SH-SY5Y (cell line): ENCODE data around the gene LYRM2.

Experiments
- GATA2 ChIP-seq: IDR thresholded peaks from 2 replicates; pipeline ENCODE4 v1.6.1; 2011; ENCODE audit warnings: mild to moderate bottlenecking, low read depth, low read length
- GATA3 ChIP-seq: IDR thresholded peaks from 2 replicates; pipeline ENCODE4 v1.6.1; 2011; ENCODE audit warnings: low read depth, mild to moderate bottlenecking, low read length, moderate library complexity

Gene LYRM2

DNA sequence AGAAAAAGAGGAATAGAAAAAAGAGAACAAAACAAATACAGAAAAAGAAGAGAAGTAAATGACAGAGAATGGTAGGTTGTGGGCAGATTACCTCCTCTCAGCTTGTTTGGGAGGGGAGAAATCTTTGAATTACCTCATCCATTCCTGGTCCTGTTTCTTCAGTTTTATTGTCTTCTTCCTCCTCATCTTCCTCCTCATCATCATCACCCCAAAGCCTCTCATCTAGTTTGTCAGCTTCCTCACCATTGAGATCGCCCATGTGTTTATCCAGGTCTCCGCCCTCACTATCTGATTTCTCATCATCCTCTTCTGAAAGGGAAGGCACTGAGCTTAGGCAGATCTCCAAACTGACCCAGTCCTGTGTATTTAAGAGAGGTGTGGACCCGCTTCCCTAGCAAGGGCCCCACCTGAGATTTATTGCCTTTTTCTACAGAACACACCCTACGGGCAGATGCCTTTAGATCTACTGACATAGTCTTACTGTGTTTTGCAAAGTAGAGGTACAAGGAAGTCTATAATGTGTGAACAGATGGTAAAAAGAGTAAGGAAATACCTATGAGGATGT lies 24.2 kb upstream of the LYRM2 start:
- no peak for TF ChIP-seq GATA3
- no peak for TF ChIP-seq GATA2

DNA sequence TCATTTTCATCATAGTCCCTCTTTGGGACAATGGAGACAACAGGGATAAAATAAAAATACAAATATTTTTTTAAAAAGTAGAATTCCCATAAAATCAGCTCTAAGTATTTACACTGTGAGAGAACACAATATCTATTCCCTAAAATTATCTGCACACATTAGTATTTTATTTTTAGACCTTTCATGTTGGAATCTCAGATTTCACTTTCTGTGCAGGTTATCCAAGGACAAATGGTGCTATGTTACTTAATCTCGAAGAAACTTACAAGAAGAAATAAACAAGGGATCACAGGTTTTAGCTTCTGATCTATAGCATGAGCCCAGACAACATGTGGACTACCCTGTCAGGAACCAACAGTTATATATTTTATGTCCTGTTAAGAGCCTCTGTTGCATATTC lies 23.0 kb upstream of the LYRM2 start:
- no peak for TF ChIP-seq GATA3
- TF ChIP-seq GATA2 = no peak

DNA sequence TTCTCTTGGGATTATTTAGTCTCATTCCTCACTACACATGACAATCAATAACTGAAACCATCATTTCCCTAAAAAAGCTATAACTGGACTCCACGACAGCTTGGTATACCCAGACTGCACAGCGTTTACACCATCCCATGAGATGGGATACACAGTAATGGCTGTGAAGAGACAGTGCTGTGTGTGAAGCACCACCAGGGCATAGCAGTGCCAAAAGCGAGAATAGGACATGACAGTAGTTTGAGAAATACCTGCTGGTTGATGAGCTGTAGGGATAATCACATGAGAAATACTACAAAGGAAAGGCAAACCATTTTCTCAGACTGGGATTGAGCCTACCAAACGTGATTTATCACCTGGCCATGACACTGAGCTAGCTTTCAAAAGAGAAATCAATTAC lies 22.4 kb upstream of the LYRM2 start:
- TF ChIP-seq GATA3 = no peak
- TF ChIP-seq GATA2 = no peak

DNA sequence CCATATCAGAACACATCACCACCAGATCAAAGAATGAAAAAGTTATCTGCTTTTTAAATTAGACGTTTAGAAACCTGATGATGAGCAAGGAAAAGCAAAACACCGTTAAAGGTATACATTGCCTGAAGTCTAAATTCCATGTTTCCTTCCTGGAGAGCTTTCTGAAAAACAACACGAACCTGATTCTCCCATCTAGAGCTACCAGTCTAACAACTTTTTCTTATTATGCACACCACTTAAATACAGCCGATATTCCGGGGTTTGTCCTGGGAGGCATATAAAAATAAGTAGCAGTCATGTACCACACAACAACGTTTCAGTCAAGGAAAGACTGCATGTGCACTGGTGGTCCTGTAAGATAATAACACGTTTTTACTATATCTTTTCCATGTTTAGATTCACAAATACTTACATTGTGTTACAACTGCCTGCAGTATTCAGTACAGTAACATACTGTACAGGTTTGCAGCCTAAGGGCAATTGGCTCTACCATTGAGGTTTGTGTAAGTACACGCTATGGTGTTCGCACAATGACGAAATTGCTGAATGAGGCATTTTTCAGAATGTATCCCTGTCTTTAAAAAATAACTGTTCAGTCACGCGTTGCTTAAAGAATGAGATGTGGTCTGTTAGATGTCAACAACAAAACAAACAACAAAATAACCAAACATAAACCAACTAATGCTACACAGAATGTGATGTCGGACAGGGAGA lies 19.1 kb upstream of the LYRM2 start:
- TF ChIP-seq GATA3 = no peak
- TF ChIP-seq GATA2 = no peak

DNA sequence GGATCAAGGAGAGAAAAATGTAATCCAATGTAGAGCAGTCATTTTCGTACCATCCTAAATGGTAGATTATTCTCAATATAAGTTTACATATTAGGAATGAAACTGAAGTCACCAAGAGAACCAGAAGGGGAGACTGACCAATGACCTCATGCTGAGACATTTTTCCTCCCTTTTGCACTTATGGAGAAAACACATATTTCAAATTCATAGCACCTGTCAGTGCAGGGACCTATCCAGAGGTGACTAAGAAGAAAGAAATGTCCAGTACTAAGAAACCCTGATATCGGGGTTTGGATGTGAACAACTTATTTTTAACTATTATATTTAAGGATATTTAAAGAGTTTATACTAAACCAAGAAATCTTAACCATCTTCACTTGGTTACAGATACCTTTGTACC lies 16.6 kb upstream of the LYRM2 start:
- TF ChIP-seq GATA2 = no peak
- no peak for TF ChIP-seq GATA3

DNA sequence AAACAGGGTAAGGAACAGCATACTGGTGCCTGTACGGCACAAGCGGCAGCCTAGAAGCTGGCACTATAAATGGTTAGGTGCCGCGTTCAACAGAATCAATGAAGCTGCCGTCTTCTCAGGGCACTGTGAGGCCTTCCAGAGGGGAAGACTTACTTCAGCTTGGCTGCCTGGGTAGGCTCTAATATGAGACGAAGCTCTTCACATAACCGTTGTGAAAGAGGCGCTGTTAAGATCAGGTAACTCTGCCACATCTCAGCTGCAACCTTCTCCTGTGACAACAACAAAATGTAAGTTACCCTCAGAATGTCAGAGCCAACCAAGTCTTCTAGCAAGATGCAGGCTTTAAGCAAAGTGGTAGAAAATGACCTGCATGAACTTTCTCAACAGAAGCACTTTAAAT lies 12.0 kb upstream of the LYRM2 start:
- TF ChIP-seq GATA2 (no peak), GATA3 (no peak)

DNA sequence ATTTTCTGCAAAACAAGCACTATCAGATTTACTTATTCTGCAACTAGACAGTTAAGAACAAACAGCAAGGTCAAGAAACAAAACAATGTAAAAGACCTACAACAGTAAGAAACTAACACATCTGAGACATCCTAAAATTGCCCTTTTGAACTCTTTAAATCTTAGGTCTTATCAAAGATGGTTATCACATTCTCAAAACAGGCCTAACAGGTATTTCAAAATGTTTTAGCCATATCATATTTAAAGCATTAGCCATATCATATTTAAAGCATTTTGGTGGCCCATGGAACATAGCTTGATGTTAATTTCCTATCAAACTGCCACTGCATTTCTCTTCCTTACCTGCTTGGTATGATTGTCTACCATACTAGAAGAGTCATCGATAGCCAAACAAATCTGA lies 11.1 kb upstream of the LYRM2 start:
- TF ChIP-seq GATA3 (no peak), GATA2 (no peak)

DNA sequence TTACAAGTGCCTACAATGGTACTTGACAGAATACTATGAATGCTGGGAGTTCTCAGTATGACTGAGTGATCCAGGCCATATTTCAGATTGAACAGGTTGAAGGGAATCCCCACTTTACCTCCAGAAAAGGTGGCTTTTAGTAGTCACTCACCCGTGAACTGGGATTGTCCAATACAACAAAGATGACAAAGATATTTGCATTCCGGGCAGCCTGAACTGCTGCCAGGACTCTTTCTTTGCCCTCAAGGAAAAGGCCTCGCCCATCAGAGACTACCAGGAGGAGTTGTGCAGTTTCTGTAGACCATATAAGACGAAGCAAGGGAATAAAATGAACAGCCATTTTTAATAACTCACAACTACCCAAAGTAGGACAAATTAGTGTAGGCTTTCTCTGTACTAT lies 6.3 kb upstream of the LYRM2 start:
- TF ChIP-seq GATA2 = no peak
- TF ChIP-seq GATA3 = no peak

DNA sequence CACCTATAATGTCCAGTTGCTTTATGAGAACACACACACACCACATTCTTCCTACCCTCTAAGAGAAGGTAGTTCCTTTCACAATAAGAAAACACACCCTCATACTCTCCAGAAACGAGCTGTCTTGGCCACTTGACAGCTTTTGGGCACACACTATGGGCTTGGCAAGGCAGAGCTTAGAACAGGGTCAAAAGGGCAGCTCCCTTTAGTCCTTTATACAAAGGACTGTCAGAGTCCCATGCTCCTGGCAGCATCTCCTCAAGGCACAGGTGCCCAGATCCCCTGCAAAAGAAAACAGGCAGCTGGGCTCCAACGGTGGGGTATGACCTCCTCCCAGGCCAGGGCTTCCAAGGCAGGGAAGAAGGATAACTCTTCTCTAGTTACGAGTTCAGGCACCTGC lies 4.9 kb upstream of the LYRM2 start:
- TF ChIP-seq GATA2 = no peak

DNA sequence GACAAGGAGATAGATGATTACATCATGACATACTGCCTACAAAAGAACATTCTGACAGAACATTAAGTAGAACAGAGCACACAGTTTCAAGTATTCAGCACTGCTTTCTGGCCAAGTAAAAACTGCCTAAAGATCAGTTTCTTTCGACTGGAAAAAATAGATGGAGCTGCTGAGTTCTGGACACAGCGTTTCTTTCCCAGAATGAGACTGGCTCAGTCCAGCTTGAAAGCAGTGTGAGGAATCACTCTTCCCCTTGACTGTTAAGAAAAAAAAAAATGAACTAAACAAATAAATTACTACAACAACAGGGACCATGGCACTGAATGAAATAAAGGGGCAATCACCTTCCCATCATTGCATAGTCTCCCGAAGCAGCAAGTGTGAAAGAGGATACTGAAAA lies 4.4 kb upstream of the LYRM2 start:
- TF ChIP-seq GATA3 = no peak
- TF ChIP-seq GATA2 = no peak

DNA sequence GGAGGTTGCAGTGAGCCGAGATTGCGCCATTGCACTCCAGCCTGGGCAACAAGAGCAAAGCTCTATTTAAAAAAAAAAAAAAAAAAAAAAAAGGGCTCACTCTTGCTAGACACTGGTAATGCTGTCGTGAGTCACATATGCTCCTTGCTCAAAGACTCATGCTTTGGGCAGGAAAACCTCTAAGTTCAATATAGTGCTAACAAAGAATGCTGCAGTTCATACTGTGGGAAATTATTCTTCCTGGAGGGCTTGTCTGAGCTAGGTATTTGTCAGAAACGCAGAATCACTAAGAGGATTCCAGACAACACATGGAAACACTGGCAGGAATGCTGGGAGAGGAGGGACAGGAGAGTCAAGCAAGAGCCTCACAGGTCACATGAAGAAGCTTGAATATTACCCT lies 2.3 kb upstream of the LYRM2 start:
- TF ChIP-seq GATA3 = no peak
- TF ChIP-seq GATA2 = no peak

DNA sequence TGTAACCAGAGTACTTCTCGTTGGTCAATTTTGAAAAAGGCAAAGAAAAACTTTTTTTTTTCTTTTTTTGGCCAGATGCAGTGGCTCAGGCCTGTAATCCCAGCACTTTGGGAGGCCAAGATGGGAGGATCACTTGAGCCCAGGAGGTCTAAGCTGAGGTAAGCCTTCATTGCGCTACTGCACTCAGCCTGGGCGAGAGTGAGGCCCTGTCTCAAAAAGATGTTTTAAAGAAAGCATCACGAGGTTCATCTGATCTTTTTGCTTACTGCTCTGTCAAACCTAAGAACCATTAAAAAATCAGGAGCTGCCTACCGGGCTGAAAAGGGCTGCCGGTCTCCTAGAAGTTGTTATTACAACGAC lies 607 bp downstream of the LYRM2 start:
- TF ChIP-seq GATA3 = no peak

DNA sequence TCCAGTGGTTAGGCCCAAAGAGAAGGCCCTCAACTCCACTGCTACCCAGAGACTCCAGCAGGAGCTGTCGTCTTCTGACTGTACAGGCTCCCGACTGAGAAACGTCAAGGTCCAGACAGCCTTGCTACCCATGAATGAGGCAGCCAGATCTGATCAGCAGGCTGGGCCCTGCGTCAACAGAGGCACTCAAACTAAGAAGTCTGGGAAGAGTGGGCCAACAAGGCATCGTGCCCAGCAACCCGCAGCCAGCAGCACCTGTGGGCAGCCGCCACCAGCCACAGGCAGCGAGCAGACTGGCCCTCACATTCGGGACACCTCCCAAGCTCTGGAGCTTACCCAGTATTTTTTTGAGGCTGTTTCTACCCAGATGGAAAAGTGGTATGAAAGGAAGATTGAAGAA lies 8.1 kb downstream of the LYRM2 start:
- TF ChIP-seq GATA2 = no peak
- TF ChIP-seq GATA3 = no peak

DNA sequence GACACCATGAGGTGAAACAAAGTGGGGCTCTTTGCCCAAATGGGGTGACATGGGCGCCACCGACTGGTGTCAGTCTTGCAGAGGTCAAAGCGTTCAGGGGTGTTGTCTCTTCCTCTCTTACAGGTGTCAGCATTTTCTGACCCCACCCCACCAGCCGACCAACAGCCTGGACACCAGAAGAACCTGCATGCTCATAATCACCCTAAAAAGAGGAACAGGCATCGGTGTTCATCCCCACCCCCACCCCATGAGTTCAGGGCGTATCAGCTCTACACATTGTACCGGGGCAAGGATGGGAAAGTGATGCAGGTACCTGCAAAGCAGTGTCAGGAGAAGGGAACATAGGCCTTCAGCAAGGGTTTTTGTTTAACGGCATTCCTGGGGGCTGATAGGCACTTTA lies 14.8 kb downstream of the LYRM2 start:
- TF ChIP-seq GATA3 (no peak), GATA2 (no peak)

DNA sequence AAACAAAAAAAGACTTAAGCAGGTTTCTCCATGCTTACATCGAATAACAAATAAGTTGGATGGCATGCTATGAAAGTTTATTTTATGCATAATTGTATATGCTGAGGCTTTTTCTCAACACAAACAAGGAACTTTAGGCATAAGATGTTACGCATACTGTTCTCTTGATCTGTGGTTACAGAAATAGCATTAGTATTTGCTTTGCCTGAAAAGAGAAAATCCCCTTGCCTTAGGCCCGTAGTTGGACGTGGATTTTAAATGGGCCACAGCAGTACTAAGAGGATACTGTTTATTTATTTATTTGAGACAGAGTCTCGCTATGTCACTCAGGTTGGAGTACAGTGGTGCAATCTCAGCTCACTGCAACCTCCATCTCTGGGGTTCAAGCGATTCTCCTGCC lies 19.0 kb downstream of the LYRM2 start:
- TF ChIP-seq GATA2 (no peak), GATA3 (no peak)

DNA sequence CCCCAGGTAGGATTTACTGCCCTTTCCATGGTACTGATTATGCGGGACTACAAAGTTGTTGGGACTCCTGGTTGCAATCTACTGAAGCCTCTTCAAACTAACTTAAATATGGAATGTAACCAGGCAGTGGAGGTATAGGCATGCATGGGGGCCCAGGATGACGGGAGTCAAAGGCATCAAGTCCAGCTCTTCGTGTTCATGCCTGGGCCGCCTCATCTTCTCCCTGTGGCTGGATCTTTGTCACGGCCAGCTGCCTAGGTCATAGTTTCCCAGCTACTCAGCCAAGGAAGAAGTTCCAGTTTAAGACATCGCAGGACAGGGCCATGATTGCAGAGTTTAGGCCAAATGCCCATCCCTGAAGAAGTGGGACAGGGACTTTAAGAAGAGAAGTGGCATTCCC lies 20.5 kb downstream of the LYRM2 start:
- TF ChIP-seq GATA2 = no peak
- TF ChIP-seq GATA3 = no peak

DNA sequence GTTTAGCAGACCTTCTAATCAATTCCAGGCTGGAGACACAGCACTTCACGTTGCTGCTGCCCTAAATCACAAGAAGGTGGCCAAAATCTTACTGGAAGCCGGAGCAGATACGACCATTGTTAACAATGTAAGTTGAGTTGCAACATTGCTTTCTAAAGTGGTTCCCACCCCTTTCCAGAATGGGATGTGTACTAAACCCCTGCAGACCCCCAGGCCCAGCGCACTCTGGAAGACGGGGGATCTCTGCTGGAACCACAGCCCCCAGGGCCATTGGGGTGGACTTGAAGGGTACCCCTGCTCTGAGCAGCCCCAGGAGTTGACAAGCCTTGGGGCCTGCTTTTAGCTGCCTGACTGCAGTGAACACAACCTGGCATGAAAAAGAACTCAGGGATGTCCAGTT lies 22.0 kb downstream of the LYRM2 start:
- TF ChIP-seq GATA2 = no peak
- no peak for TF ChIP-seq GATA3
